Stimulated activated naive CD4-positive, alpha-beta T cell treated with Interleukin-2 at 50 U/mL for 16 hours (primary cell): ENCODE measurements around the gene SP8.

Experiments
- DNase-seq: peaks from one replicate; lab custom pipeline; 2025; lab: John Stamatoyannopoulos, UW

The SP8 gene

GRCh38 chr7:20794676-20795075 lies 8.0 kb upstream of the SP8 start:
- DNase-seq = no peak

GRCh38 chr7:20793694-20794394 lies 7.2 kb upstream of the SP8 start:
- no peak for DNase-seq

GRCh38 chr7:20793248-20793647 lies 6.6 kb upstream of the SP8 start:
- DNase-seq = no peak

GRCh38 chr7:20791538-20792434 lies 5.1 kb upstream of the SP8 start:
- DNase-seq = no peak

- no peak for DNase-seq
These were observed 3.7 kb upstream of the SP8 start for GRCh38 chr7:20790375-20790774.

- no peak for DNase-seq
These were observed 1.8 kb upstream of the SP8 start for GRCh38 chr7:20788420-20788990.

GRCh38 chr7:20787660-20788419 lies 1.2 kb upstream of the SP8 start:
- no peak for DNase-seq

GRCh38 chr7:20786421-20786778 lies 286 bp downstream of the SP8 start:
- no peak for DNase-seq

- no peak for DNase-seq
These were observed 655 bp downstream of the SP8 start for GRCh38 chr7:20786049-20786412.

GRCh38 chr7:20785157-20786048 lies 1.3 kb downstream of the SP8 start:
- no peak for DNase-seq

- no peak for DNase-seq
These were observed 2.1 kb downstream of the SP8 start for GRCh38 chr7:20784388-20785156.

GRCh38 chr7:20783700-20784387 lies 2.8 kb downstream of the SP8 start:
- DNase-seq = no peak

GRCh38 chr7:20783125-20783699 lies 3.5 kb downstream of the SP8 start:
- no peak for DNase-seq

GRCh38 chr7:20779041-20779440 lies 7.6 kb downstream of the SP8 start:
- no peak for DNase-seq

- no peak for DNase-seq
These were observed 8.5 kb downstream of the SP8 start for GRCh38 chr7:20778063-20778721.

- DNase-seq = no peak
These were observed 9.2 kb downstream of the SP8 start for GRCh38 chr7:20777377-20778062.

GRCh38 chr7:20776942-20777341 lies 9.7 kb downstream of the SP8 start:
- DNase-seq = no peak

GRCh38 chr7:20776214-20776911 lies 10.3 kb downstream of the SP8 start:
- no peak for DNase-seq
